VCaP (cell line): Measurements from ENCODE around the gene GALNT12.
A peak's percentile ranks its signal among the peaks of the same experiment; 100 is the strongest.

Source experiments
- H3K27ac ChIP-seq: fragments of 450-650 bp; 2 replicates; pipeline ENCODE4 v1.5.1; 2017
- TF ChIP-seq, protein P1 (sequence below): fragments of 450-650 bp; conservative IDR thresholded peaks from 2 replicates; pipeline ENCODE4 v1.5.1; 2017; ENCODE audit warnings: mild to moderate bottlenecking, moderate library complexity

GALNT12 gene

DNA sequence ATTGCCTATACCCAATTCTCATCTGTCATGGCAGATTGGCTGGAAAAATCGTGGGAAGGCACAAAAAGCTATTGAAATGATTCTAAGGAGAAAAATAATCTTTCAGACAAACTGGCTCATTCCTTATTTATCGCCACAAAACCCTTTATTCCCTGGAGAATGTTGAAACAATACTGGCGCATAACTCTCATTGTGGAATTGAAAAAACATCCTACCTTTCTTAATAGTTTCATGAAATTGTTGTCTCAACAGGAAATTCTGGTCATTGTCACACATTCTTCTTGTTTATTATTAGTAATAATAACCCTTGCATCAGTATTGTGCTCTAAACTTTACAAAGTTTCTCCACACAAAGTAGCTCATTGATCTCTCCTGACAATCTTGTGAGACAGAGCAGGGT is 87.3 kb downstream of the GALNT12 start:
- TF ChIP-seq, protein P1, sequence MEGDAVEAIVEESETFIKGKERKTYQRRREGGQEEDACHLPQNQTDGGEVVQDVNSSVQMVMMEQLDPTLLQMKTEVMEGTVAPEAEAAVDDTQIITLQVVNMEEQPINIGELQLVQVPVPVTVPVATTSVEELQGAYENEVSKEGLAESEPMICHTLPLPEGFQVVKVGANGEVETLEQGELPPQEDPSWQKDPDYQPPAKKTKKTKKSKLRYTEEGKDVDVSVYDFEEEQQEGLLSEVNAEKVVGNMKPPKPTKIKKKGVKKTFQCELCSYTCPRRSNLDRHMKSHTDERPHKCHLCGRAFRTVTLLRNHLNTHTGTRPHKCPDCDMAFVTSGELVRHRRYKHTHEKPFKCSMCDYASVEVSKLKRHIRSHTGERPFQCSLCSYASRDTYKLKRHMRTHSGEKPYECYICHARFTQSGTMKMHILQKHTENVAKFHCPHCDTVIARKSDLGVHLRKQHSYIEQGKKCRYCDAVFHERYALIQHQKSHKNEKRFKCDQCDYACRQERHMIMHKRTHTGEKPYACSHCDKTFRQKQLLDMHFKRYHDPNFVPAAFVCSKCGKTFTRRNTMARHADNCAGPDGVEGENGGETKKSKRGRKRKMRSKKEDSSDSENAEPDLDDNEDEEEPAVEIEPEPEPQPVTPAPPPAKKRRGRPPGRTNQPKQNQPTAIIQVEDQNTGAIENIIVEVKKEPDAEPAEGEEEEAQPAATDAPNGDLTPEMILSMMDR: no peak
- H3K27ac ChIP-seq: no peak overlapping the region

DNA sequence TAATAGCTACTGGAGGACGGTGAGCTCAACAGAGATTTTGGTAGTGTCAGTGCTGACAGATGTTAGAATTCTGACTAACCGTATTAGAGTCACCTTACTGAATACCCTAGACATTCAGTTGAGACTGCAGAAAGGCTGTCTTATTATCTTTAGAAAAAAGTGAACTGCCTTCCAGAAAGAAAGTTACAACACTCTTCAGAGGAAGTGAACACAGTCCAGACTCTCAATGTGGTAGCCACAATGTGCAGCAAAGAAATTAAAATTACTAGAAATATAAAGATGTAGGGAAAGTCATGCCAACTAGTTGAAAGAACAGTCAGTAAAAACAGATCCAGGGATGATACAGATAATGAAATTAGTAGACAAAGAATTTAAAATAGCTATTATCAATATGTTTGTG is 89.2 kb downstream of the GALNT12 start:
- H3K27ac ChIP-seq: no peak overlapping the region
- TF ChIP-seq, protein P1: no peak

DNA sequence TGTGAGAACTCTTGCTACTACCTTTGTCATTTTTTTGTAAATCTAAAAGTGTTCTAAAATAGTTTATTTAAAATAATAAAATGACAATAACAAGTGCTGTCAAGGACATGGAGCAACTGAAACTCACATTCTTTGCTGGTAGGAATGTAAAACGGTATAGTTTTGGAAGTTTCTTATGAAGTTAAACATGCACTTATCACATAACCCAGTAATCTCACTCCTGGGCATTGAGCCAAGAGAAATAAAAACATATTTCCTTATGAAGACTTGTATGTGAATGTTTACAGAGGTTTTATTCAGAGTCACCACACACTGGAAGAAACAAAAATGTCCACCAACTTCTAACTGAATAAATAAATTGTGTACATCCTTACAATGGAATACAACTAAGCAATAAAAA is 90.3 kb downstream of the GALNT12 start:
- no peak overlapping the region for H3K27ac ChIP-seq
- TF ChIP-seq, protein P1: no peak

DNA sequence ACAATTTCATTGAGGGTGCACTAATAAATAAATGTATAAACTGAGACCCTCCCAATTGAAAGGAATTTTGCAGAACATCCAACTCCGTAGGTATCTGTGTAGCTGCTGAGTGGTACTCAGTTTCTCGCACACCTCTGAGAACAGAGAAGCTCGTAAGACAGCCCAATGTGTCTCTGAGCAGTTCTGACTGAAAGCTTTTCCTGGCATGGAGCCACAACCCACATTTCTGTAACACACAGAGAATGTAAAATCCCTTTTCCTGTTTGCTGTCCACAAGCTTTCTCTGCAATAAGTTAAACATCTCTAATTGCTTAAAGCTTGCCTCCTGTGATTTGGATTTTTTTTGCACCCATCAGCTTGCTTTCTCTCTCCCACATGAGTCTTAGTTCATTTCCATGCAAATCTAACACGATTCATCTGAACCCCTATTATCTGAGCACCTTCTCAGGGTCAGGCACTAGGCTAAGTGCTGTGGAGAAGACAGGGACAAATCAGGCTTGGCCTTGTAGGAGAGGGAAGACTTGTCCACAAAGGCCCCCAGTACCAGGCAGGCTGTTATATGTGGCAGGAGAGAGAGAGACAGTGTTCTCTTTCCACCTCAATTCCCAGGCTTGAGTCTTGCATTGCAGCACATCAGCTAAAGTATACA is 92.1 kb downstream of the GALNT12 start:
- H3K27ac ChIP-seq: peak overlapping the region; percentile 26; the same call in 1 of the 2 replicates
- TF ChIP-seq, protein P1: no peak
